Thyroid gland (tissue), 4 donors: Measurements from ENCODE around the gene RELL1. TPM values are rescaled to one million over a fixed set of nuclear protein-coding genes. Genes with fewer than 3 reads are reported as not detected.

ENCODE experiments used
- DNase-seq, 2 donors: peaks; one replicate each; pipeline ENCODE4 v3.0.0-alpha.2; 2019
- H3K27ac ChIP-seq, 3 donors: fragments of 200-600 bp; sonication (generic); 1 replicate in 2 of 3; 2 replicates in 1 of 3; pipeline ENCODE4 v1.5.1; 2016 to 2019; ENCODE audit warnings: mild to moderate bottlenecking in 1 of 3, moderate library complexity in 1 of 3
- H3K27me3 ChIP-seq: fragments of 200-600 bp; sonication (generic); one replicate; pipeline ENCODE4 v1.5.1; 2019
- H3K36me3 ChIP-seq, 2 donors: fragments of 200-600 bp; sonication (generic); one replicate each; pipeline ENCODE4 v1.5.1; 2016 to 2019
- H3K4me1 ChIP-seq, 2 donors: fragments of 200-600 bp; sonication (generic); one replicate each; pipeline ENCODE4 v1.5.1; 2017 to 2019
- H3K4me3 ChIP-seq, 3 donors: fragments of 200-600 bp; sonication (generic); replicated peaks in 1 of 3; 1 replicate in 2 of 3; 2 replicates in 1 of 3; pipeline ENCODE4 v1.5.1; 2016; ENCODE audit warnings: mild to moderate bottlenecking in 1 of 3
- H3K9me3 ChIP-seq: fragments of 200-600 bp; sonication (generic); one replicate; pipeline ENCODE4 v1.5.1; 2017
- CTCF ChIP-seq, 6 experiments: fragments of 200-600 bp in 3 of 6; fragments of 450-650 bp in 3 of 6; sonication (generic) in 3 of 6; IDR thresholded peaks; one replicate each; pipeline ENCODE4 v1.5.1; 2016 to 2019; ENCODE audit warnings: antibody characterized with exemption in 6 of 6, mild to moderate bottlenecking in 2 of 6, inconsistent platforms in 1 of 6, moderate library complexity in 1 of 6
- POLR2A ChIP-seq, 2 donors: fragments of 450-650 bp; IDR thresholded peaks; one replicate each; pipeline ENCODE4 v1.6.1; 2017; ENCODE audit warnings: antibody characterized with exemption in 2 of 2, mild to moderate bottlenecking in 2 of 2, moderate library complexity in 1 of 2
- WGBS, 2 donors: methylation state at CpG; one replicate each; pipeline ENCODE4 v1.1.5; 2017; 5-methylcytosine and 5-hydroxymethylcytosine counted together
- intact Hi-C: fragments of 100-400 bp; cut with DNase I; formaldehyde crosslinking; loops from one replicate; pipeline ENCODE4 v1.15.1; 2023
- small RNA-seq: library from RNA; depleted of rRNA; stranded (forward); fragments of <200 nt; gene quantifications from one replicate; pipeline ENCODE3, GENCODE V24; 2016
- total RNA-seq, 4 donors: library from RNA; depleted of rRNA; stranded (reverse); fragments of >200 nt; gene quantifications; one replicate each; pipeline ENCODE4 v1.2.3, GENCODE V29; 2016

Gene RELL1
- total RNA-seq, 4 donors from 2014 or later: 105 to 123 (median 116) TPM

DNA sequence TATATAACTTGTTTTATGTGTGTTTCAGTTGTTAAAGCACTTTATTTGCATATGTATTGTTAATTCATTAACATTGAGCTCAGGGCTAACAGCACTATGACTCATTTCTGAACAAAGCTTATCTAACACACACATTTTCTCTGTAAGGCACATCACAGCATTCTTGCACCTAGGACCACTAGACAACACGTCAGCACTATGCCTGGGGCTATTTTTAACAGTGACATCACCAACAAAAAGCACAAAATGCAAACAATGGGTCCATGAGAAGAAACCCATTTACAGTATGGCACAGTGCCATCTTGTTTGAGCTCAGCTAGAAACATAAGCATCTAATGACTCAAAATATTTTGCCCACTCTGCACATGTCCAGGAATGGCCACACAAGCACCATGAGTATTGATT is 124.4 kb downstream of the RELL1 start:
- 63 to 64% methylated on average over 1 of the region's 1 CpG for WGBS, 2 donors
- no peaks in the 10 kb centered on the region for H3K4me1 ChIP-seq
- no peak overlapping the region for H3K4me3 ChIP-seq
- no peaks in the 10 kb centered on the region for H3K36me3 ChIP-seq
- H3K27ac ChIP-seq: no peak overlapping the region
- intact Hi-C loops: no loop called here
- DNase-seq: no peak
- no peaks in the 10 kb centered on the region for H3K27me3 ChIP-seq
- TF ChIP-seq POLR2A (IDR thresholded peaks at IDR 0.05) (no peak), CTCF (IDR thresholded peaks at IDR 0.05) (no peak)
- no peaks in the 10 kb centered on the region for H3K9me3 ChIP-seq

GRCh38 chr4:37561196-37561802 is 124.9 kb downstream of the RELL1 start:
- intact Hi-C loops: no loop called here
- Histone ChIP-seq H3K9me3 (no peaks in the 10 kb centered on the region), H3K27me3 (no peaks in the 10 kb centered on the region), H3K36me3 (no peaks in the 10 kb centered on the region), H3K27ac (no peak overlapping the region), H3K4me1 (no peaks in the 10 kb centered on the region), H3K4me3 (no peak overlapping the region)
- TF ChIP-seq CTCF (IDR thresholded peaks at IDR 0.05): no peak
- TF ChIP-seq POLR2A (IDR thresholded peaks at IDR 0.05): no peak
- 70 to 73% methylated on average over 3 of the region's 3 CpGs for WGBS, 2 donors
- DNase-seq: no peak

Small RNA genes lying within 50 kb of the gene (small RNA-seq; reads per million reads assigned to genes)
- gene RF00019: not detected

Other genes with a start within 250 kb of the RELL1 start
- 10 to 100 TPM; 25.1 to 30.4 (median 25.5) TPM for gene PGM2, start 140.3 kb upstream of the RELL1 start, total RNA-seq
- 100 to 1,000 TPM; 192 to 284 (median 230) TPM for gene TBC1D1, start 204.7 kb upstream of the RELL1 start, total RNA-seq